ENCODE measurements around the gene PLEKHA4. TPM values are rescaled to one million over a fixed set of nuclear protein-coding genes. Genes with fewer than 3 reads are reported as not detected.

Gene PLEKHA4
- total and polyA plus RNA-seq, 9 of the 15 experiments (the other 6 are each of a cell fraction or from before 2014, with no cell fraction given) = 0.07 to 30.8 (median 11.4) TPM

GRCh38 chr19:48900477-48901406, 32.3 kb upstream of the PLEKHA4 start (continued):
- TF ChIP-seq, protein P1, sequence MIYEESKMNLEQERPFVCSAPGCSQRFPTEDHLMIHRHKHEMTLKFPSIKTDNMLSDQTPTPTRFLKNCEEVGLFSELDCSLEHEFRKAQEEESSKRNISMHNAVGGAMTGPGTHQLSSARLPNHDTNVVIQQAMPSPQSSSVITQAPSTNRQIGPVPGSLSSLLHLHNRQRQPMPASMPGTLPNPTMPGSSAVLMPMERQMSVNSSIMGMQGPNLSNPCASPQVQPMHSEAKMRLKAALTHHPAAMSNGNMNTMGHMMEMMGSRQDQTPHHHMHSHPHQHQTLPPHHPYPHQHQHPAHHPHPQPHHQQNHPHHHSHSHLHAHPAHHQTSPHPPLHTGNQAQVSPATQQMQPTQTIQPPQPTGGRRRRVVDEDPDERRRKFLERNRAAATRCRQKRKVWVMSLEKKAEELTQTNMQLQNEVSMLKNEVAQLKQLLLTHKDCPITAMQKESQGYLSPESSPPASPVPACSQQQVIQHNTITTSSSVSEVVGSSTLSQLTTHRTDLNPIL (CRISPR knock-in tag; IDR thresholded peaks at IDR 0.05) = no peak
- TF ChIP-seq GABPB1 (CRISPR knock-in tag; IDR thresholded peaks at IDR 0.05) = peak; percentile 0; the same call in 1 of the 2 replicates
- 0 out of 2 replicates have a peak, but pooled peaks have one; percentile 14 for TF ChIP-seq HDAC2 (IDR thresholded peaks at IDR 0.05)
- TF ChIP-seq THAP12 (CRISPR knock-in tag; IDR thresholded peaks at IDR 0.05) = no peak
- peak; percentile 29 for TF ChIP-seq SAP30 (IDR thresholded peaks at IDR 0.05; ENCODE audit: borderline replicate concordance, insufficient read depth, low read depth, low read length, poor library complexity, severe bottlenecking)
- no peak for TF ChIP-seq YY1 (IDR thresholded peaks at IDR 0.05; ENCODE audit: borderline replicate concordance in 1 of 3, control insufficient read depth in 1 of 3, extremely low read depth in 1 of 3, insufficient read depth in 3 of 3, insufficient read length in 1 of 3, insufficient replicate concordance in 2 of 3, low read depth in 1 of 3, low read length in 2 of 3)
- TF ChIP-seq SRSF7 (optimal IDR thresholded peaks at IDR 0.05; ENCODE audit: low read depth, low read length) = no peak
- 0 out of 2 replicates have a peak, but pooled peaks have one; percentile 11 for TF ChIP-seq HIVEP1 (CRISPR knock-in tag; IDR thresholded peaks at IDR 0.05)
- TF ChIP-seq ATF1 (CRISPR knock-in tag; IDR thresholded peaks at IDR 0.05) = no peak
- TF ChIP-seq ATF1 (tag; IDR thresholded peaks at IDR 0.05) = peak; percentile 11; the same call in 1 of the 2 replicates
- peak; percentile 65 to 78; a peak in 2 of 4 replicates for TF ChIP-seq FOXK2 (conservative IDR thresholded peaks at IDR 0.05 in 1 of 2, IDR thresholded peaks at IDR 0.05 in 1 of 2; ENCODE audit: low read depth in 2 of 2)
- TF ChIP-seq HDGF (IDR thresholded peaks at IDR 0.05) = 0 out of 2 replicates have a peak, but pooled peaks have one; percentile 7
- TF ChIP-seq PHB (CRISPR knock-in tag; IDR thresholded peaks at IDR 0.05) = 0 out of 2 replicates have a peak, but pooled peaks have one; percentile 62
- no peak for TF ChIP-seq CBX5 (IDR thresholded peaks at IDR 0.05; ENCODE audit: borderline replicate concordance, low read depth)
- TF ChIP-seq, protein P2, sequence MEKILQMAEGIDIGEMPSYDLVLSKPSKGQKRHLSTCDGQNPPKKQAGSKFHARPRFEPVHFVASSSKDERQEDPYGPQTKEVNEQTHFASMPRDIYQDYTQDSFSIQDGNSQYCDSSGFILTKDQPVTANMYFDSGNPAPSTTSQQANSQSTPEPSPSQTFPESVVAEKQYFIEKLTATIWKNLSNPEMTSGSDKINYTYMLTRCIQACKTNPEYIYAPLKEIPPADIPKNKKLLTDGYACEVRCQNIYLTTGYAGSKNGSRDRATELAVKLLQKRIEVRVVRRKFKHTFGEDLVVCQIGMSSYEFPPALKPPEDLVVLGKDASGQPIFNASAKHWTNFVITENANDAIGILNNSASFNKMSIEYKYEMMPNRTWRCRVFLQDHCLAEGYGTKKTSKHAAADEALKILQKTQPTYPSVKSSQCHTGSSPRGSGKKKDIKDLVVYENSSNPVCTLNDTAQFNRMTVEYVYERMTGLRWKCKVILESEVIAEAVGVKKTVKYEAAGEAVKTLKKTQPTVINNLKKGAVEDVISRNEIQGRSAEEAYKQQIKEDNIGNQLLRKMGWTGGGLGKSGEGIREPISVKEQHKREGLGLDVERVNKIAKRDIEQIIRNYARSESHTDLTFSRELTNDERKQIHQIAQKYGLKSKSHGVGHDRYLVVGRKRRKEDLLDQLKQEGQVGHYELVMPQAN (IDR thresholded peaks at IDR 0.05; ENCODE audit: borderline replicate concordance) = peak; percentile 4; the same call in 1 of the 2 replicates
- TF ChIP-seq BACH1 (tag; IDR thresholded peaks at IDR 0.05) = peak; percentile 72; the same call in 1 of the 2 replicates
- no peak for TF ChIP-seq HDAC8 (tag; IDR thresholded peaks at IDR 0.05)
